Measurements from ENCODE around the gene SLC47A2. TPM values are rescaled to one million over a fixed set of nuclear protein-coding genes. Genes with fewer than 3 reads are reported as not detected.

The SLC47A2 gene
- total and polyA plus RNA-seq, 2 experiments from 2014 or later, result not detected

DNA sequence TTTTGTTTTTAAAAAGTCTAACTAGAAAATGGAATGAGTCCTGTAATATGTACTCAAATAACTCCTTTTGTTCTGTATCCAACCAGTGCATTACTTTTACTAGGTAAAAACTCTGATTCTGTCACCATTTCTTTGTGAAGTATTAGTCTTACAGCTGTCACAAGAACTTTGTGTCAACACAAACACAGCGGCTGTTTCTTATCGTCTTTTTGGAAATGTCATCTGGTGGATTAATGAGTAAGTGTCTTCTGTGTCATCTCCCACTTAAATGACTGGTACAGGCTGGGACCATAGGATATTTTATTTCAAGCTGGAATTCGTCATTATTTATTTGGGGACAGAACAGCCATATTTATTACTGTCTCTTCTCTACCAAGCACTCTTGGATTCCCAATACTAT, 86.9 kb downstream of the SLC47A2 start:
- no peaks in the 10 kb centered on the region for H3K27me3 ChIP-seq (ENCODE audit: insufficient read depth)
- no peaks in the 10 kb centered on the region for H3K9me2 ChIP-seq (ENCODE audit: insufficient read depth)
- no peaks in the 10 kb centered on the region for H3K4me1 Mint-ChIP-seq
- H3K27me3 Mint-ChIP-seq (ENCODE audit: insufficient read depth, low read depth, poor library complexity), result no peaks in the 10 kb centered on the region
- TF ChIP-seq POLR2AphosphoS5 (IDR thresholded peaks at IDR 0.05; ENCODE audit: low read depth) (no peak), CREB1 (CRISPR knock-in tag; IDR thresholded peaks at IDR 0.05; ENCODE audit: low read depth) (no peak), ZNF114 (CRISPR knock-in tag; IDR thresholded peaks at IDR 0.05) (no peak), ZNF331 (CRISPR knock-in tag; IDR thresholded peaks at IDR 0.05; ENCODE audit: low read depth) (no peak), NANOG (IDR thresholded peaks at IDR 0.05; ENCODE audit: borderline replicate concordance) (no peak), JUNB (IDR thresholded peaks at IDR 0.05; ENCODE audit: unreplicated experiment) (no peak), EZH2 (IDR thresholded peaks at IDR 0.05; ENCODE audit: low read depth, unreplicated experiment) (no peak), EZH2phosphoT487 (IDR thresholded peaks at IDR 0.05; ENCODE audit: unreplicated experiment) (no peak), STAT1 (IDR thresholded peaks at IDR 0.05; ENCODE audit: unreplicated experiment) (no peak)
- TF ChIP-seq, protein P1, sequence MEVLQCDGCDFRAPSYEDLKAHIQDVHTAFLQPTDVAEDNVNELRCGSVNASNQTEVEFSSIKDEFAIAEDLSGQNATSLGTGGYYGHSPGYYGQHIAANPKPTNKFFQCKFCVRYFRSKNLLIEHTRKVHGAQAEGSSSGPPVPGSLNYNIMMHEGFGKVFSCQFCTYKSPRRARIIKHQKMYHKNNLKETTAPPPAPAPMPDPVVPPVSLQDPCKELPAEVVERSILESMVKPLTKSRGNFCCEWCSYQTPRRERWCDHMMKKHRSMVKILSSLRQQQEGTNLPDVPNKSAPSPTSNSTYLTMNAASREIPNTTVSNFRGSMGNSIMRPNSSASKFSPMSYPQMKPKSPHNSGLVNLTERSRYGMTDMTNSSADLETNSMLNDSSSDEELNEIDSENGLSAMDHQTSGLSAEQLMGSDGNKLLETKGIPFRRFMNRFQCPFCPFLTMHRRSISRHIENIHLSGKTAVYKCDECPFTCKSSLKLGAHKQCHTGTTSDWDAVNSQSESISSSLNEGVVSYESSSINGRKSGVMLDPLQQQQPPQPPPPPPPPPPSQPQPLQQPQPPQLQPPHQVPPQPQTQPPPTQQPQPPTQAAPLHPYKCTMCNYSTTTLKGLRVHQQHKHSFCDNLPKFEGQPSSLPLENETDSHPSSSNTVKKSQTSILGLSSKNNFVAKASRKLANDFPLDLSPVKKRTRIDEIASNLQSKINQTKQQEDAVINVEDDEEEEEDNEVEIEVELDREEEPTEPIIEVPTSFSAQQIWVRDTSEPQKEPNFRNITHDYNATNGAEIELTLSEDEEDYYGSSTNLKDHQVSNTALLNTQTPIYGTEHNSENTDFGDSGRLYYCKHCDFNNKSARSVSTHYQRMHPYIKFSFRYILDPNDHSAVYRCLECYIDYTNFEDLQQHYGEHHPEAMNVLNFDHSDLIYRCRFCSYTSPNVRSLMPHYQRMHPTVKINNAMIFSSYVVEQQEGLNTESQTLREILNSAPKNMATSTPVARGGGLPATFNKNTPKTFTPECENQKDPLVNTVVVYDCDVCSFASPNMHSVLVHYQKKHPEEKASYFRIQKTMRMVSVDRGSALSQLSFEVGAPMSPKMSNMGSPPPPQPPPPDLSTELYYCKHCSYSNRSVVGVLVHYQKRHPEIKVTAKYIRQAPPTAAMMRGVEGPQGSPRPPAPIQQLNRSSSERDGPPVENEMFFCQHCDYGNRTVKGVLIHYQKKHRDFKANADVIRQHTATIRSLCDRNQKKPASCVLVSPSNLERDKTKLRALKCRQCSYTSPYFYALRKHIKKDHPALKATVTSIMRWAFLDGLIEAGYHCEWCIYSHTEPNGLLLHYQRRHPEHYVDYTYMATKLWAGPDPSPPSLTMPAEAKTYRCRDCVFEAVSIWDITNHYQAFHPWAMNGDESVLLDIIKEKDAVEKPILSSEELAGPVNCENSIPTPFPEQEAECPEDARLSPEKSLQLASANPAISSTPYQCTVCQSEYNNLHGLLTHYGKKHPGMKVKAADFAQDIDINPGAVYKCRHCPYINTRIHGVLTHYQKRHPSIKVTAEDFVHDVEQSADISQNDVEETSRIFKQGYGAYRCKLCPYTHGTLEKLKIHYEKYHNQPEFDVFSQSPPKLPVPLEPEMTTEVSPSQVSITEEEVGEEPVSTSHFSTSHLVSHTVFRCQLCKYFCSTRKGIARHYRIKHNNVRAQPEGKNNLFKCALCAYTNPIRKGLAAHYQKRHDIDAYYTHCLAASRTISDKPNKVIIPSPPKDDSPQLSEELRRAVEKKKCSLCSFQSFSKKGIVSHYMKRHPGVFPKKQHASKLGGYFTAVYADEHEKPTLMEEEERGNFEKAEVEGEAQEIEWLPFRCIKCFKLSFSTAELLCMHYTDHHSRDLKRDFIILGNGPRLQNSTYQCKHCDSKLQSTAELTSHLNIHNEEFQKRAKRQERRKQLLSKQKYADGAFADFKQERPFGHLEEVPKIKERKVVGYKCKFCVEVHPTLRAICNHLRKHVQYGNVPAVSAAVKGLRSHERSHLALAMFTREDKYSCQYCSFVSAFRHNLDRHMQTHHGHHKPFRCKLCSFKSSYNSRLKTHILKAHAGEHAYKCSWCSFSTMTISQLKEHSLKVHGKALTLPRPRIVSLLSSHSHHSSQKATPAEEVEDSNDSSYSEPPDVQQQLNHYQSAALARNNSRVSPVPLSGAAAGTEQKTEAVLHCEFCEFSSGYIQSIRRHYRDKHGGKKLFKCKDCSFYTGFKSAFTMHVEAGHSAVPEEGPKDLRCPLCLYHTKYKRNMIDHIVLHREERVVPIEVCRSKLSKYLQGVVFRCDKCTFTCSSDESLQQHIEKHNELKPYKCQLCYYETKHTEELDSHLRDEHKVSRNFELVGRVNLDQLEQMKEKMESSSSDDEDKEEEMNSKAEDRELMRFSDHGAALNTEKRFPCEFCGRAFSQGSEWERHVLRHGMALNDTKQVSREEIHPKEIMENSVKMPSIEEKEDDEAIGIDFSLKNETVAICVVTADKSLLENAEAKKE (CRISPR knock-in tag; IDR thresholded peaks at IDR 0.05), result no peak
- TF ChIP-seq, protein P2, sequence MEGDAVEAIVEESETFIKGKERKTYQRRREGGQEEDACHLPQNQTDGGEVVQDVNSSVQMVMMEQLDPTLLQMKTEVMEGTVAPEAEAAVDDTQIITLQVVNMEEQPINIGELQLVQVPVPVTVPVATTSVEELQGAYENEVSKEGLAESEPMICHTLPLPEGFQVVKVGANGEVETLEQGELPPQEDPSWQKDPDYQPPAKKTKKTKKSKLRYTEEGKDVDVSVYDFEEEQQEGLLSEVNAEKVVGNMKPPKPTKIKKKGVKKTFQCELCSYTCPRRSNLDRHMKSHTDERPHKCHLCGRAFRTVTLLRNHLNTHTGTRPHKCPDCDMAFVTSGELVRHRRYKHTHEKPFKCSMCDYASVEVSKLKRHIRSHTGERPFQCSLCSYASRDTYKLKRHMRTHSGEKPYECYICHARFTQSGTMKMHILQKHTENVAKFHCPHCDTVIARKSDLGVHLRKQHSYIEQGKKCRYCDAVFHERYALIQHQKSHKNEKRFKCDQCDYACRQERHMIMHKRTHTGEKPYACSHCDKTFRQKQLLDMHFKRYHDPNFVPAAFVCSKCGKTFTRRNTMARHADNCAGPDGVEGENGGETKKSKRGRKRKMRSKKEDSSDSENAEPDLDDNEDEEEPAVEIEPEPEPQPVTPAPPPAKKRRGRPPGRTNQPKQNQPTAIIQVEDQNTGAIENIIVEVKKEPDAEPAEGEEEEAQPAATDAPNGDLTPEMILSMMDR (conservative IDR thresholded peaks at IDR 0.05; ENCODE audit: low read depth in 2 of 2), result no peak
- TF ChIP-seq, protein P3, sequence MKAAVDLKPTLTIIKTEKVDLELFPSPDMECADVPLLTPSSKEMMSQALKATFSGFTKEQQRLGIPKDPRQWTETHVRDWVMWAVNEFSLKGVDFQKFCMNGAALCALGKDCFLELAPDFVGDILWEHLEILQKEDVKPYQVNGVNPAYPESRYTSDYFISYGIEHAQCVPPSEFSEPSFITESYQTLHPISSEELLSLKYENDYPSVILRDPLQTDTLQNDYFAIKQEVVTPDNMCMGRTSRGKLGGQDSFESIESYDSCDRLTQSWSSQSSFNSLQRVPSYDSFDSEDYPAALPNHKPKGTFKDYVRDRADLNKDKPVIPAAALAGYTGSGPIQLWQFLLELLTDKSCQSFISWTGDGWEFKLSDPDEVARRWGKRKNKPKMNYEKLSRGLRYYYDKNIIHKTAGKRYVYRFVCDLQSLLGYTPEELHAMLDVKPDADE (IDR thresholded peaks at IDR 0.05), result no peak
- TF ChIP-seq, protein P4, sequence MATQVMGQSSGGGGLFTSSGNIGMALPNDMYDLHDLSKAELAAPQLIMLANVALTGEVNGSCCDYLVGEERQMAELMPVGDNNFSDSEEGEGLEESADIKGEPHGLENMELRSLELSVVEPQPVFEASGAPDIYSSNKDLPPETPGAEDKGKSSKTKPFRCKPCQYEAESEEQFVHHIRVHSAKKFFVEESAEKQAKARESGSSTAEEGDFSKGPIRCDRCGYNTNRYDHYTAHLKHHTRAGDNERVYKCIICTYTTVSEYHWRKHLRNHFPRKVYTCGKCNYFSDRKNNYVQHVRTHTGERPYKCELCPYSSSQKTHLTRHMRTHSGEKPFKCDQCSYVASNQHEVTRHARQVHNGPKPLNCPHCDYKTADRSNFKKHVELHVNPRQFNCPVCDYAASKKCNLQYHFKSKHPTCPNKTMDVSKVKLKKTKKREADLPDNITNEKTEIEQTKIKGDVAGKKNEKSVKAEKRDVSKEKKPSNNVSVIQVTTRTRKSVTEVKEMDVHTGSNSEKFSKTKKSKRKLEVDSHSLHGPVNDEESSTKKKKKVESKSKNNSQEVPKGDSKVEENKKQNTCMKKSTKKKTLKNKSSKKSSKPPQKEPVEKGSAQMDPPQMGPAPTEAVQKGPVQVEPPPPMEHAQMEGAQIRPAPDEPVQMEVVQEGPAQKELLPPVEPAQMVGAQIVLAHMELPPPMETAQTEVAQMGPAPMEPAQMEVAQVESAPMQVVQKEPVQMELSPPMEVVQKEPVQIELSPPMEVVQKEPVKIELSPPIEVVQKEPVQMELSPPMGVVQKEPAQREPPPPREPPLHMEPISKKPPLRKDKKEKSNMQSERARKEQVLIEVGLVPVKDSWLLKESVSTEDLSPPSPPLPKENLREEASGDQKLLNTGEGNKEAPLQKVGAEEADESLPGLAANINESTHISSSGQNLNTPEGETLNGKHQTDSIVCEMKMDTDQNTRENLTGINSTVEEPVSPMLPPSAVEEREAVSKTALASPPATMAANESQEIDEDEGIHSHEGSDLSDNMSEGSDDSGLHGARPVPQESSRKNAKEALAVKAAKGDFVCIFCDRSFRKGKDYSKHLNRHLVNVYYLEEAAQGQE (IDR thresholded peaks at IDR 0.05; ENCODE audit: unreplicated experiment), result no peak
- no peaks in the 10 kb centered on the region for H4K20me1 ChIP-seq (replicated peaks; ENCODE audit: insufficient read depth)
- no peak overlapping the region for H3K4me2 ChIP-seq
- no peaks in the 10 kb centered on the region for H3F3A ChIP-seq (replicated peaks; ENCODE audit: low read depth)
- H3K36me3 Mint-ChIP-seq (ENCODE audit: low read depth), result no peaks in the 10 kb centered on the region; the same call in 1 of the 3 replicates
- ATAC-seq (no peak), DNase-seq (ENCODE audit: low spot score) (no peak)
- no peak overlapping the region for H3K27ac ChIP-seq (ENCODE audit: low read depth)
- peaks cover 13% of the 10 kb centered on the region; the same call in 2 of the 3 replicates for H3K9me3 Mint-ChIP-seq
- H3K4me3 Mint-ChIP-seq, result no peak overlapping the region
- H3K4me1 ChIP-seq (ENCODE audit: insufficient read depth), result no peaks in the 10 kb centered on the region
- H3K79me2 ChIP-seq (replicated peaks; ENCODE audit: insufficient read depth), result no peaks in the 10 kb centered on the region
- no peak overlapping the region for H3K27ac Mint-ChIP-seq
- H3K4me3 ChIP-seq, result no peak overlapping the region
- no peaks in the 10 kb centered on the region for H3K36me3 ChIP-seq (ENCODE audit: insufficient read depth)
- no peak overlapping the region for H2AFZ ChIP-seq
